Measurements from ENCODE around the gene WNT9A.
"Not testable (repeated sequence)": the region's sequence is repeated elsewhere in the genome, so short reads cannot be mapped to it uniquely, and the experiment has no call there.

DNA sequence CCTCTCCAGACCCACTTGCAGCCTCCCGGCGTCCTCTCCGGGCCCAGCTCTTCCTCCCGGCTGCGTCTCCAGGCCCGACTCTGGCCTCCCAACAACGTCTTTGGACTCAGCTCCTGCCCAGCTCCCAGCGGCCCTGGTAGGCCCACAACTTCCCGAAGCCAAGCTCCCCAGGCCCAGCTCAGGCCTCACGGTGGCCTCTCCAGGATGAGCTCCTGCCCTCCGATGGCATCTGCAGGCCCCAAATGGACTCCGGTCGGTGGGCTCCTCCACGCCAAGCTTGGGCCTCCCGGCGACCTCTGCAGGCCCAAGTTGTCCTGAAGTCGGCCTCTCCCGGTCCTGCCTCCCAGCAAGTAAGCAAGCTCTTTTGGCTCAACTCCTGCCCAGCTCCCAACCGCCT is 24.5 kb upstream of the WNT9A start:
- TF ChIP-seq, protein P1, sequence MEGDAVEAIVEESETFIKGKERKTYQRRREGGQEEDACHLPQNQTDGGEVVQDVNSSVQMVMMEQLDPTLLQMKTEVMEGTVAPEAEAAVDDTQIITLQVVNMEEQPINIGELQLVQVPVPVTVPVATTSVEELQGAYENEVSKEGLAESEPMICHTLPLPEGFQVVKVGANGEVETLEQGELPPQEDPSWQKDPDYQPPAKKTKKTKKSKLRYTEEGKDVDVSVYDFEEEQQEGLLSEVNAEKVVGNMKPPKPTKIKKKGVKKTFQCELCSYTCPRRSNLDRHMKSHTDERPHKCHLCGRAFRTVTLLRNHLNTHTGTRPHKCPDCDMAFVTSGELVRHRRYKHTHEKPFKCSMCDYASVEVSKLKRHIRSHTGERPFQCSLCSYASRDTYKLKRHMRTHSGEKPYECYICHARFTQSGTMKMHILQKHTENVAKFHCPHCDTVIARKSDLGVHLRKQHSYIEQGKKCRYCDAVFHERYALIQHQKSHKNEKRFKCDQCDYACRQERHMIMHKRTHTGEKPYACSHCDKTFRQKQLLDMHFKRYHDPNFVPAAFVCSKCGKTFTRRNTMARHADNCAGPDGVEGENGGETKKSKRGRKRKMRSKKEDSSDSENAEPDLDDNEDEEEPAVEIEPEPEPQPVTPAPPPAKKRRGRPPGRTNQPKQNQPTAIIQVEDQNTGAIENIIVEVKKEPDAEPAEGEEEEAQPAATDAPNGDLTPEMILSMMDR (conservative IDR thresholded peaks at IDR 0.05; ENCODE audit: low read depth, low read length), result not testable (repeated sequence)
- not testable (repeated sequence) for TF ChIP-seq EZH2 (IDR thresholded peaks at IDR 0.05; ENCODE audit: borderline replicate concordance, low read depth, low read length, poor library complexity, severe bottlenecking)

Data from A673 (cell line).